Measurements from ENCODE around the gene IPO4.

DNA sequence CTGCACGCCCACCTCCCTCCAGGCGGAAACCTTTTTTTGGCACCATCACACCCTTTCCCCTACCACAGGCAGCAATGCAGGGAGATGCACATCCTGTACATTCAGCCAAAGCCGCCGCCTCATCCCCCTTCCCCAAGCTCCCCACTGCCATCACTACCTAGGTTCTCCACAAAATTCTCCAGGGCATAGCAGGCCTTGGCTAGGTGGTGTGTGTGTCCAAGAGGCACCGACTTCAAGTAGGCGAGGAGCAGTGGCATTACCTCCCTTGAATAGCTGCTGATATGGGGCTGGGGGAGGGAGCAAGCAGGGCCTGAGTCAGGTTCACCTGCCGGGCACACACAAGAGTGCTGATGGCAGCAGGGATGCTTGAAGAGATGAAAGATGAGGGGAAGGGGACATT, 3.6 kb downstream of the IPO4 start:
- TF ChIP-seq, protein P1, sequence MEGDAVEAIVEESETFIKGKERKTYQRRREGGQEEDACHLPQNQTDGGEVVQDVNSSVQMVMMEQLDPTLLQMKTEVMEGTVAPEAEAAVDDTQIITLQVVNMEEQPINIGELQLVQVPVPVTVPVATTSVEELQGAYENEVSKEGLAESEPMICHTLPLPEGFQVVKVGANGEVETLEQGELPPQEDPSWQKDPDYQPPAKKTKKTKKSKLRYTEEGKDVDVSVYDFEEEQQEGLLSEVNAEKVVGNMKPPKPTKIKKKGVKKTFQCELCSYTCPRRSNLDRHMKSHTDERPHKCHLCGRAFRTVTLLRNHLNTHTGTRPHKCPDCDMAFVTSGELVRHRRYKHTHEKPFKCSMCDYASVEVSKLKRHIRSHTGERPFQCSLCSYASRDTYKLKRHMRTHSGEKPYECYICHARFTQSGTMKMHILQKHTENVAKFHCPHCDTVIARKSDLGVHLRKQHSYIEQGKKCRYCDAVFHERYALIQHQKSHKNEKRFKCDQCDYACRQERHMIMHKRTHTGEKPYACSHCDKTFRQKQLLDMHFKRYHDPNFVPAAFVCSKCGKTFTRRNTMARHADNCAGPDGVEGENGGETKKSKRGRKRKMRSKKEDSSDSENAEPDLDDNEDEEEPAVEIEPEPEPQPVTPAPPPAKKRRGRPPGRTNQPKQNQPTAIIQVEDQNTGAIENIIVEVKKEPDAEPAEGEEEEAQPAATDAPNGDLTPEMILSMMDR (tag by site-specific recombination; IDR thresholded peaks at IDR 0.05), result no peak
- TF ChIP-seq, protein P2, sequence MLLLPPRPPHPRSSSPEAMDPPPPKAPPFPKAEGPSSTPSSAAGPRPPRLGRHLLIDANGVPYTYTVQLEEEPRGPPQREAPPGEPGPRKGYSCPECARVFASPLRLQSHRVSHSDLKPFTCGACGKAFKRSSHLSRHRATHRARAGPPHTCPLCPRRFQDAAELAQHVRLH (tag by site-specific recombination; IDR thresholded peaks at IDR 0.05), result no peak
- no peak for TF ChIP-seq ZBTB7A (tag by site-specific recombination; IDR thresholded peaks at IDR 0.05; ENCODE audit: low read depth)
